ENCODE results near the gene RNF14.
"Not testable (repeated sequence)": the region's sequence is repeated elsewhere in the genome, so short reads cannot be mapped to it uniquely, and the experiment has no call there.

Gene RNF14

GRCh38 chr5:141968914-141969608 lies at the start of gene RNF14:
Gene RNF14, plus strand, starts transcription at chr5:141969105. Its CDS starts 4,484 bp downstream, at chr5:141973589.
- DNase-seq (ENCODE audit: low spot score) = peak; percentile 87

GRCh38 chr5:141919218-141920119 lies 49.4 kb upstream of the RNF14 start:
- DNase-seq (ENCODE audit: low spot score) = no peak

- no peak for DNase-seq (ENCODE audit: low spot score)
These were observed 48.1 kb upstream of the RNF14 start for GRCh38 chr5:141920771-141921170.

GRCh38 chr5:141922827-141923447 lies 46.0 kb upstream of the RNF14 start:
- not testable (repeated sequence) for DNase-seq (ENCODE audit: low spot score)

GRCh38 chr5:141923448-141924313 lies 45.2 kb upstream of the RNF14 start, which contains the start of gene DELE1:
Gene DELE1, plus strand, starts transcription at chr5:141923871. Its CDS starts 71 bp downstream, at chr5:141923942.
- DNase-seq (ENCODE audit: low spot score) = peak; percentile 91

- no peak for DNase-seq (ENCODE audit: low spot score)
These were observed 42.5 kb upstream of the RNF14 start for GRCh38 chr5:141926434-141926833.

GRCh38 chr5:141928051-141928450 lies 40.9 kb upstream of the RNF14 start:
- no peak for DNase-seq (ENCODE audit: low spot score)

GRCh38 chr5:141929398-141930058 lies 39.4 kb upstream of the RNF14 start:
- no peak for DNase-seq (ENCODE audit: low spot score)

- DNase-seq (ENCODE audit: low spot score) = no peak
These were observed 37.2 kb upstream of the RNF14 start for GRCh38 chr5:141931694-141932093.

- no peak for DNase-seq (ENCODE audit: low spot score)
These were observed 35.8 kb upstream of the RNF14 start for GRCh38 chr5:141933151-141933550.

GRCh38 chr5:141934099-141934844 lies 34.6 kb upstream of the RNF14 start:
- no peak for DNase-seq (ENCODE audit: low spot score)

- no peak for DNase-seq (ENCODE audit: low spot score)
These were observed 33.4 kb upstream of the RNF14 start for GRCh38 chr5:141935538-141935937.

- no peak for DNase-seq (ENCODE audit: low spot score)
These were observed 28.1 kb upstream of the RNF14 start for GRCh38 chr5:141940695-141941271.

GRCh38 chr5:141941307-141941706 lies 27.6 kb upstream of the RNF14 start:
- no peak for DNase-seq (ENCODE audit: low spot score)

GRCh38 chr5:141941779-141942178 lies 27.1 kb upstream of the RNF14 start:
- no peak for DNase-seq (ENCODE audit: low spot score)

- no peak for DNase-seq (ENCODE audit: low spot score)
These were observed 26.6 kb upstream of the RNF14 start for GRCh38 chr5:141942185-141942857.

GRCh38 chr5:141944076-141944475 lies 24.8 kb upstream of the RNF14 start:
- DNase-seq (ENCODE audit: low spot score) = no peak

GRCh38 chr5:141945511-141946051 lies 23.3 kb upstream of the RNF14 start:
- DNase-seq (ENCODE audit: low spot score) = no peak

- no peak for DNase-seq (ENCODE audit: low spot score)
These were observed 21.6 kb upstream of the RNF14 start for GRCh38 chr5:141947316-141947715.

Measured in HuH-7 (cell line).